CD4-positive, alpha-beta T cell treated with Interleukin-15 for 1 hour (primary cell): ENCODE measurements around the gene CPT1C.
"Not testable (repeated sequence)": the region's sequence is repeated elsewhere in the genome, so short reads cannot be mapped to it uniquely, and the experiment has no call there.

ENCODE experiments used
- DNase-seq: peaks from one replicate; pipeline ENCODE4 v3.0.0-alpha.2; 2020

Gene CPT1C

GRCh38 chr19:49712397-49712859 lies 21.5 kb downstream of the CPT1C start:
- DNase-seq, result no peak

- DNase-seq, result no peak
Observed at GRCh38 chr19:49713236-49713845, 22.4 kb downstream of the CPT1C start.

- DNase-seq, result no peak
Observed at GRCh38 chr19:49716154-49716553, 25.2 kb downstream of the CPT1C start.

GRCh38 chr19:49718511-49718910 lies 27.6 kb downstream of the CPT1C start:
- DNase-seq, result no peak

DNA sequence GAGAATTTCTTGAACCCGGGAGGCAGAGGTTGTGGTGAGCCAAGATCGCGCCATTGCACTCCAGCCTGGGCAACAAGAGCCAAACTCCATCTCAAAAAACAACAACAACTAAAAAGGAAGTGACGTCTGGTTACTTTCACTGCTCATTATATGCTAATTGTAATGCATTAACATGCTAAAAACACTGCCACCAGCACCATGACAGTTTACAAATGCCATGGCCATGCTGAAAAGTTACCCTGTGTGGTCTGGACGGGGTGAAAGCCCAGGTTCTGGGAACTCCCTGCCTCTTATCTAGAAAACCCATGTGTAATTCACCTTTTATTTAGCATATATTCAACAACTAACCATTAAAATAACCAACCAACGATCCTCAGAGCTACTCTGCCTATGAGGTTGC lies 28.1 kb downstream of the CPT1C start:
- no peak for DNase-seq

GRCh38 chr19:49719420-49719819 lies 28.5 kb downstream of the CPT1C start:
- not testable (repeated sequence) for DNase-seq

DNA sequence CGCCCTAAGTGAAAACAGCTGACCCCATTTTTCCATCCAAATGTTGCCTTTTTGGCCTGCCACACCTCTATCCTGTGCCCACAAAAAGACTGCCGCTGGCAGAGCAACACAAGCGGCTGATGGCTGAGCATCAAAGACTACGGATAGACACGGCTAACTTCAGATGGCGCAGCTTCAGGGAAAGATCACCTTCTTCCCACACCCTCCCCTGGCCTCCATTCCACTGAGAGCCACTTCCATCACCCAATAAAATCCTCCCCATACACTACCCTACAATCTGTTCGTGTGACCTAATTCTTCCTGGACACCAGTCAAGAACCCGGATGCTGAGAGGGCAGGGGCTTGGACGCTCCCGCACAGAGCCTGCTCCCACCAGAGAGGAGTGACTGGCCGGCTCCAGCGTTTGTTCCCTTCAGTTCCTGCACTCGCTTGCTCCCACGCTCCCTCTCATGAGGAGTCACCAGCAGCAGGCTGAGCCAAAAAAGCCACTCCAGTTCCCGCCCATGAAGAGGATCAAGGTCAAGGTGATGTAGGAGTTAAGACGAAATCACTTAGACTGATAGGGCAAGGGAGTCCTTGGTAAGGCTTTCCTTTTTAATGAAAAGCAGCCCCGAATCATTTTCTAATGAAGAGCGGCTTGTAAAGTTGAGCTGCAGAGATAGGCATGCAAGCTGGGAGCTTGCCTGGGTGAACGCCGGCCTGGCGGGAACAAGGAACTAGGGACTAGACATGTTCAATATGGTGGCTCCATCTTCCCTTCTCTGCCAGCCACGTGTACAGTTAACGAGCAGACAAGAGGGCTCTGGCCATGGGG lies 36.5 kb downstream of the CPT1C start:
- DNase-seq, result no peak

- DNase-seq, result no peak
Observed at GRCh38 chr19:49730166-49730565, 39.2 kb downstream of the CPT1C start.

DNA sequence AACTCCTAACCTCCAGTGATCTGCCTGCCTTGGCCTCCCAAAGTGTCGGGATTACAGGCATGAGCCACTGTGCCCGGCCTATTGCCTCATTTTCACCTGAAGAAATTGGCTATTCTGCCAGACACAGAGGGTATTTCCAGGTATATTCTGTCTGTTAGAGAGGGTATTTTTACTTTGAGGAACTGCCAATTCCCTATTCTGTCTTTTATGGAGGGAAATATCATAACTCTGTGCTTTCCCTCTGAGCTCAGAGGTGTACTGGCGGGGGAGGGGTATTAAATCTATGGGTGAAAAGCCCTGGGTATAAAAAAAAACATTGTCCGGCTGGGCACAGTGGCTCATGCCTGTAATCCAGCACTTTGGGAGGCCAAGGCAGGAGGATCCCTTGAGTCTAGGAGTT lies 47.4 kb downstream of the CPT1C start:
- DNase-seq, result no peak

DNA sequence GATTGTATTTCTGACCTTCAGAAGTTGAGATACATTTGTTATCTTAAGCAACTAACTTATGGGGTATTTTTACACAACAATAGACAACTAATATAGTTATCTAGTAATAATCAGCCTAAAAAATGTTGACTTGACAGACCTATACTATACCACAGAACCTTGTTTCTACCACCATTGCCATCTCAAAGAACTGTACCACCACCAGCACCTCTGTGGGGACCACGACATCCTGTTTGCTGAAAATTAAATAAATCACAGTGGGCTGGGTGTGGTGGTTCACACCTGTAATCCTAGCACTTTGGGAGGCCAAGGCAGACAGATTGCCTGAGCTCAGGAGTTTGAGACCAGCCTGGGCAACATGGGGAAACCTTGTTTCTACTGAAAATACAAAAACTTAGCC lies 48.2 kb downstream of the CPT1C start:
- DNase-seq, result no peak

- DNase-seq, result no peak
Observed at GRCh38 chr19:49739933-49740332, 49.0 kb downstream of the CPT1C start.

GRCh38 chr19:49741210-49741844 lies 50.4 kb downstream of the CPT1C start:
- DNase-seq, result no peak

DNA sequence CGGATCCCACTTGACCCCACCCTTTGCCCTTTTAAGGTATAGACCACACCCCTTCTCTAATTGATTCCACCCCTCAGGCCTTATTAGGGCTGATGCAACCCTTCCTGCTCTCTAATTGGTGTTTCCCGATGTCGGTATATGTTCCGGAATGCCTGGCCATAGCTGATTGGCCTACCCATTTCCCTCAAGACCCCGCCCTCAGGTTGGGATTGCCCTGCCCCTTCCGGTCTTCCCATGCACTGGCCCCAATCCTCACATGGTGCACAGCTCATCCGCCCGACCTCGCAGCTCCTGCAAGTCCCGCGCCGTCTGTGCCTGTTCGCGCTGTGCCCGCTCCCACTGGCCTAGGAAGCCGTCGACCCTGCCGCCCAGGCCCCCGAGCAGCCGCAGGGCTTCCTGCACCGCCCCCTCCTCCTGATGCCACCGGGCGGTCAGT lies 54.0 kb downstream of the CPT1C start:
- no peak for DNase-seq

DNA sequence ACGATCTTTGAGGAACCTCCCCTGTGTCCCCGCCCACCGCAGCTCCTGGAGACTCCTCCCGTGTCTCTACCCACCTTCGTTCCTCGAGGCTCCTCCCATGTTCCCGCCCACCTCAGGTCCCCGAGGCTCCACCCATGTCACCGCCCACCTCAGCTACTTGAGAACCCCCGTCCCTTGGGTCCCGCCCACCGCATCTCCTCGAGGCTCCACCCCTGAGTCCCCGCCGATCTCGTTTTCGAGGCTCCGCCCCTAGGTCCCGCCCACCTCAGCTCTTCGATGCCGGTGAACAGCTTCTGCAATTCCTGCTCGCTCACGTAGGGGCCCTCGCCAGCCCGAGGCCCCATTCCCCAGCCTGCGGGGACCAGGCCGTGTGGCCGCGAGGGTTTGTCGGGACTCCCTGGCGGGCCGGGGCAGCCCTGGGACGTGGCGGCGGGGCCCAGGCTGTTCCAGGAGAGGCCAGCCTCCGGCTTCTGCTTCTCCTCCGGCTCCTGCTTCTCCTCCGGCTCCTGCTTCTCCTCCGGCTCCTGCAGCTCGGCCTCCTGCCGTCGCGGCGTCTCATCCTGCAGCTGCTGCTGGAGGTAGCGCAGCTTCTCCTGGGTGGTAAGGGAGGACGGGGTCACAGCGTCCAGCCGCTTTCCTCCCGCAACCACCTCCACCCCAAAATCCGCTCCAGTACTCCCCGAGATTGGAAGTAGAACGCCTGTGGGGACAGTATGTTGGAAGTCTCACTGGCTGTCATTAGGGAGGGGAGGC lies 55.5 kb downstream of the CPT1C start:
- DNase-seq, result peak; percentile 75

DNA sequence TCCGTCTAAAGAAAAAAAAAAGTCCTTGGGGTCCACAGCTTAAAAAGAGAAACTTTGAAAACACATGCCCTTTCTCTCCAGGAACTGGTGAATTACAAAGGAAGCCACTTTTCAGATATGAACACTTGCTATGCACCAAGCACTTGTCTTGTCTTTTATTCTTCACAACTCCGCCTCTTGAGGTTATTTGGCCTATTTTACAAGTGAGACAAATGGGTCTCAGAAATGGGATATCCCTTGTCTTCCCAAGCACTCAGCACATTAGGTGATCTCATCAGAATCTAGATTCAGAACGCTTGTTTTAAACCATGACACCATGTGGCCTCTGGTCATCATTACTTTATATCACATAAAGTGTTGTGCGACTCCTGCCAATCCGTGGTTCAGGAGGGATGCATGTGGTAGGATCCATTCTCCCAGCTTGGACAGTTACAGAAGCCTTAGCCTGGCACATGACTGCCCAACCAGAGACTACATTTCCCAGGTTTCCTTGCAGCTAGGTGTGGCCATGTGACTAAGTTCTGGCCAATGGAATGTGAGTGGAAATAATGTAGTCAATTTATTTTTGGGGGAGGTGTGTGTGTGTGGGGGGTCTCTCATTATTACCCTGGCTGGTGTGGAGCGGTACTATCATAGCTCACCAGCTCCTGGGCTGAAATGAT lies 58.3 kb downstream of the CPT1C start:
- DNase-seq, result no peak

DNA sequence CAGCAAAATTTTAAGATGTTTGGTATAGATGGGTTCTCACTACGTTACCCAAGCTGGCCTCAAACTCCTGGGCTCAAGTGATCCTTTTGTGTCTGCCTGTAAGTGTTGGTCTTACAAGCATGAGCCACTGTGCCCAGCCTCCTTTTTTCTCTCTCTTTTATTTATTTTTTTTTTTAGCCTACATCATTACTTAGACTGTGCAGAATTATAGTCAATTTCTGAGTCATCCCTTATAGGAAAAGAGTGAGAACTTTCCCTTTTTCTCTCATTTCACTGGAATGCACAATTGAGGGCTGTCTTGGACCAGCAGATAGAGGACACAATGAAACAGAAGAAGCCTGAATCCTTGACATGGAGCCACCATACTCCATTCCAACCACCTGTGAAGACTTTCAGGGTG lies 58.9 kb downstream of the CPT1C start:
- DNase-seq, result no peak

DNA sequence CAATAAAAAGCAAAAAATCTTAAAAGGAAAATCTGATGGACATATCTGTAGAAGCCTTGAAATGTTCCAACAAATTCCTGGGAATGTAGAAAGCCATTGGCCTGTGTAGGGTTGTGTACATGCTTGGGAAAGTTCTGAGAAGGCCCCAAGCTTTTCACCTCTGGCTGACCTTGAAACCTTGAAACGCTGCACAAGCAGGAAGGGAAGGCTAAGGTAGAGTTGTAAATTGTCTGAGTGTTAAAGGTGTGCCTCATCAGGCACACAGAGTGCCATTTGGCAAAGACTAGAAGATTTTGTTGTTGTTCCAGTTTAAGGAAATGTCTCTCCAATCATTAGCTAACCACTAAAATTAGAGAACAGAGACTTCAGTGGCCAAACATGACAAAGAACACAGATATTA lies 61.8 kb downstream of the CPT1C start:
- DNase-seq, result no peak

GRCh38 chr19:49755956-49756355 lies 65.0 kb downstream of the CPT1C start:
- DNase-seq, result no peak

GRCh38 chr19:49758292-49758691 lies 67.4 kb downstream of the CPT1C start:
- DNase-seq, result no peak

DNA sequence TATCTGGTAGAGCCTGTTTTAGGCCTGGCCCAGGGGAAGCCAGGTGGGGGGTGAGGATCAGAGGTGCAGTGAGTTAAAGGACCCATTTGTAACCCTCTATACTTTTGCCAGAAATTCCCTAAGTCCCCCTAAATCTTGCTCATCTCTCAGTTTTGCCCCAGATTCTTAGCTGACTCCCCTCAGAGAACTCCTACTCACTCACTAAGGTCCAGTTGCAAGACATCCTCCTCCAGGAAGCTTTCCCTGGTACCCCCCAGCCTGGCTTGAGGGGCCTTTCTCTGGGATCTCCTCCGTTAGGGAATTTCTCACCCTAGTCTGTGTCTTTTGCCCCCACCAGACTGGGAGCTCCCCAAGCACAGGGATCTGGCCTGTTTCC lies 70.3 kb downstream of the CPT1C start:
- DNase-seq, result no peak

GRCh38 chr19:49761625-49762311 lies 70.9 kb downstream of the CPT1C start:
- no peak for DNase-seq

- no peak for DNase-seq
Observed at GRCh38 chr19:49763230-49763629, 72.3 kb downstream of the CPT1C start, which contains the start of gene TSKS. TSKS (minus strand) TSS chr19:49763306; CDS start chr19:49763247, 59 bp downstream.
